DMS153 treated with DMSO at 0.1 percent for 48 hours (cell line): ENCODE results near the gene RAC2.
"Not testable (repeated sequence)": the region's sequence is repeated elsewhere in the genome, so short reads cannot be mapped to it uniquely, and the experiment has no call there.

Source experiments
- DNase-seq: peaks from one replicate; lab custom pipeline; 2025; ENCODE audit not compliant: unreplicated experiment; lab: John Stamatoyannopoulos, UW

RAC2 gene

GRCh38 chr22:37235897-37236607, 8.0 kb downstream of the RAC2 start:
- no peak for DNase-seq

- no peak for DNase-seq
These were observed 9.0 kb downstream of the RAC2 start for GRCh38 chr22:37234736-37235711.

- DNase-seq: no peak
These were observed 10.1 kb downstream of the RAC2 start for GRCh38 chr22:37233751-37234631.

GRCh38 chr22:37233371-37233750, 10.7 kb downstream of the RAC2 start:
- DNase-seq: not testable (repeated sequence)

GRCh38 chr22:37232140-37232998, 11.7 kb downstream of the RAC2 start:
- no peak for DNase-seq

- no peak for DNase-seq
These were observed 12.5 kb downstream of the RAC2 start for GRCh38 chr22:37231406-37232139.

- DNase-seq: no peak
These were observed 13.2 kb downstream of the RAC2 start for GRCh38 chr22:37230673-37231405.

GRCh38 chr22:37229805-37230672, 14.0 kb downstream of the RAC2 start:
- DNase-seq: no peak

GRCh38 chr22:37229012-37229804, 14.9 kb downstream of the RAC2 start:
- no peak for DNase-seq

- DNase-seq: no peak
These were observed 15.7 kb downstream of the RAC2 start for GRCh38 chr22:37228106-37229011.

GRCh38 chr22:37226514-37226913, 17.6 kb downstream of the RAC2 start:
- DNase-seq: no peak

GRCh38 chr22:37226087-37226486, 18.0 kb downstream of the RAC2 start:
- DNase-seq: no peak

- no peak for DNase-seq
These were observed 18.6 kb downstream of the RAC2 start for GRCh38 chr22:37225481-37225880.

GRCh38 chr22:37224757-37225420, 19.2 kb downstream of the RAC2 start:
- no peak for DNase-seq

GRCh38 chr22:37223965-37224551, 20.0 kb downstream of the RAC2 start:
- DNase-seq: no peak
